HL-60/S4 treated with phorbol 12-myristate 13-acetate at 8.2 ng/mL for 4 days and 3 days (cell line): ENCODE data around the gene SLC25A21.

ENCODE experiments used
- in situ Hi-C: fragments of 300-500 bp; cut with MboI; formaldehyde crosslinking; loops from 2 replicates; pipeline ENCODE4 v1.15.0; 2022; ENCODE audit warnings: low sequenced_read_pairs

Gene SLC25A21

DNA sequence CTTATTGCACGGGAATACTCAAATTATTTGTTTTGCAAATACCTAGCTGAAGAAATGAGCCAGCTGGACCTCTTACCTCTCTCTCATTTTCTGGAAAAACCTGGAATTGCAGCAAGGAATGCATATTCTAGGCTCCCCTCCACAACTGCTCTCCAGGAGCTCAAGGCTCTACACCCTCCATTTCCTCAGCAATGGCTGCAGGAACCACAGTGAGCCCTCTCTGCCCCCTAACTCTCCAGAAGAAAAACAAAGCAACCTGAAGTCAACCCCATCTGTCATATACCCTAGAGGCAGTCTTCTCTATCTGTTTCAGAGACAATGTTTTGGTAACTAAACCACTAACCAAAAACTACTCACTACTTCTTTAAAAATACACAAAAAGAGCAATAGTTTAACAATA, 221.6 kb downstream of the SLC25A21 start:
- in situ Hi-C loops = no loop called here

DNA sequence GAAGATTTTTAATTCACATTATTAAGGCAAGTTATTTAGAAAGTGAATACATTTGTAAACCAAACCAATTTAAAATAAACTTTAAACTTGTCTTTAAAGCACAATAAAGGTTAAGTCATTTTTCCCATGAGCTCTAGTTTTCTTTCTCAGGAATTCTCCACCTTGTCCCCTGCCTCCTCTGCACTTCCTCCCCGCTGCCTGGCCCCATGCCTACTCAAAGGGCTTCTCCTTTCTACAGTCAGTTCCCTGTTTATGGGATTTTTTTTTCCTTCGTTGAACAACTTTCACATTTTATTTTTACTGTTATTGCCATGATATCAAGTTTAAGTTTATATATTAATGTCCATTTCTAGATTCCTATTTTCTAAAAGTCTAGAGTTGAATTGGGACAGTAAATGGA, 223.0 kb downstream of the SLC25A21 start:
- in situ Hi-C loops = no loop called here

DNA sequence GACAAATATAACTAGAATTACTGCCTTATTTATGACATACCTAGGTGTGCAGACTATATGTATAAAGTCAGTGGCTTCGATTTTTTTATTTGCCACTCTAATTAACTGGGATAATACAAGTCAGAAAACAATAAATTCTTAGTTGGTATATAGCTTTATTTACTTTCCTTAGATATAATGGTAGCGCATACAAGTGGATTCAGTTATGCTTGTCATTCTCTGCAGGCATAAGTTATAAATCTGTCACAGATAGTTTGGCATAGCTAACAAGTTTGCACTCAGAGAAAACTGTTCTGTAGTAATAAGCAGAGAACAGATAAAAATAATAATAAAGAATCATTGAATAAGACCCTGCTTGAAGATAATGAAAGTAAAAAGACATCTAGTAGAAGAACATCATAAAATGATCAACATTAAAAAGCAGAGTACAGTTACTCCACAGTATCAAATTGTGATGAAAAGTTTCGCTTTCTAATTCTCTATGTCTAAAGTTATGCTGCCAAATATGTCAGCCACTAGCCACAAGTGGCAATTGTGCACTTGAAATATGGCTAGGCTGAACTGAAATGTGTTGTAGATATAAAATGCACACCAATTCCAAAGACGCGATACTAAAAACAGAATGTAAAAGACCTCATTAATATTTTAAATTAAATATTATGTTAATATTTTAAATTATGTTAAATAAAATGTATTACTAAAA, 224.1 kb downstream of the SLC25A21 start:
- in situ Hi-C loops = no loop called here

DNA sequence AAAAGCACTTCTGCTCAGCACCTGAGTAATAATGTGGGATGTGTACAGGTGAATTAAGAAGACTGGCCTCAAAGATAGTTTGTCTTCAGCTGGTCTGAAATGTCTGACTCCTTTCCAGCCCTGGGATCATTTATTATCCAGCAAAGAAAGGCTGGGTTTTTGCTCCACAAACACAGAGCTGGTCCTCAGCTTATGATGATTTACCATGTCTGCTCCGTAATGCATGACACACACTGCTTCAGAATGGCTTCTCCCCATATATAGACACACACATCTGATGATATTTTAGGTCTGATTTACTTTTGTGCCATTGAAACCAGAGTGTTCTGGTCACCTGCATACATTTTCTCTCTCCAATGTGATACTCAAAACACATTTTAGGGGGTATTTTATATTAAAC, 225.0 kb downstream of the SLC25A21 start:
- in situ Hi-C loops = no loop called here

DNA sequence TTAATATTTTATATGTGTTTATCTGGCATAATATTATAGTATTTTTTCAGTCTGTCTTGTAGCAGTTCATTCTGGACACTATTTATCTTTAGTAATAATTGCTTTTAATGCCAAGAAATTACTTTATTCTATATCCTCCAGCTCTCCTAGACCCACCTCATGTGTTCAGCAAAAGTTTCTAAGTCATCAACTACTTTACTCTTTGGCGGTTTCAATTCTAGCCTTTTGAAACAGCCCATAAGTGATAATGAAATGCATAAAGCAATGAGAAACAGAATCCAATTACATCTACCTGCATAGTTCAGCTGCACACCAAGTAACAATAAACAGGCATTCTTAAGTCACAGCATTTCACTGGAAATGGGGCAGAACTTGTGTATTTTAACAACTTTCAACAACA, 225.5 kb downstream of the SLC25A21 start:
- in situ Hi-C loops = no loop called here

DNA sequence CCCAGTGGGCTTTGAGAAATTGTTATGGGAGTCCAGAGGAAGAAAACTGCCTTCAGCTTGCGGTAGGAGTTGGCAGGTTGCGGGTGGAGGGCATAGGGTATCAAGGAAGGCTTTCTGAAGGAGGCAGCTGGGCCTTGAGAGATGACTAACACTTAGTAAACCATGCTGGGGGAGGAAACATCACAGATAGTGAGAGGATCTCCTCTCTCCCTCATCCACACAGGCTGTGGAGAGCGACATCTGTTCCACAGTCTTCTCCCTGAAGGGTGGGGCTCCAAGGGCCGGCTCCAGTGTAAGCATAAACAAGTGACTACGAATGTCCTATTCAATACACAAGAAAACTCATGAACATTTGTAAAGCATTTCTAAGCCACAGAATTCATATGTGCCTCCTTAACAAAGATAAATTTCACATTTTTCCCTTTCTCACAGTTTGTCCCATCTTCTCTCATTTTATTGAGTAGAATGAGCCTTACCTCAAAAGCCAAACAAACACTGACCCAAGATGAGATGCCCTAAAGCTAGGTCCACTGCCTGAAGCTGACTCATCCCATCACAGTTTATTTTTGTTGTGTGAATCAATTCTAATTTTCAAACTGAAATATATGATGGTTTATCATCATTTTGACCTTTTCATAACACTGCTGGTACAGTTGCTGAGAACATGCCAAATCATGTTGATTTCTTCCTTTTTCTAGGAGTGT, 227.9 kb downstream of the SLC25A21 start:
- in situ Hi-C loops = no loop called here

DNA sequence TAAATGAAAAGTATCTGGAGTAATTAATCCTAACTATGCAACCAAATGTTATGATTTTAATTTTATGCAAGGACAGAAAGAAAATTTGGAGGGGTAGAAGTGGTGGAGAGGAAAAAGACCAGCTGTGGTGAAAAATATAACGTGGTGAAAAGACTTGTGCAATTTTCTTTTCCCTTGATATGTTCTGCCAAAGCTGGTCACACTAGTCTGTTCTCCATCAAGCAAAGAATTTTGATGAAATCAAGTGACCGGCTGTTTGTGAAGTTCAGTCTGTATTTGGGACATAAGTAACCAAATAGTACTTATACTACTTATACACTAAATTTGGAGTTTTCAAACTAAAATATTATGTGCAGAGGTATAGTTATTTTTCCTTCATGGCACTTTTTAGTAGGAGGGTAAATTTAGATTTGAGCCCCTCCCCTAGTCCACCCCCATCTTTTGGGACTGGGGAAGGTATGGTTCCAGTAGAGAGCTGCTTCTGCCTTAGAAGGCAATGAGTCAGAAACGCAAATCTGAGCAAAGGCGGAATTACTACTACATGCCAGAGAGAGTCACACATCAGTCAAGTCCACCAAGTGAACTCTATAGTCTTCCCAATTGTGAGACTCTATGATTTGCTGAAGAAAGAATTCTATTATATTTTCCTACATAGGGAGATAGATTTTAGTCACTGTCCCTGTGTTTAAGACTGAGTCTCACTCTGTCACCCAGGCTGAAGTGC, 229.7 kb downstream of the SLC25A21 start:
- in situ Hi-C loops = no loop called here

DNA sequence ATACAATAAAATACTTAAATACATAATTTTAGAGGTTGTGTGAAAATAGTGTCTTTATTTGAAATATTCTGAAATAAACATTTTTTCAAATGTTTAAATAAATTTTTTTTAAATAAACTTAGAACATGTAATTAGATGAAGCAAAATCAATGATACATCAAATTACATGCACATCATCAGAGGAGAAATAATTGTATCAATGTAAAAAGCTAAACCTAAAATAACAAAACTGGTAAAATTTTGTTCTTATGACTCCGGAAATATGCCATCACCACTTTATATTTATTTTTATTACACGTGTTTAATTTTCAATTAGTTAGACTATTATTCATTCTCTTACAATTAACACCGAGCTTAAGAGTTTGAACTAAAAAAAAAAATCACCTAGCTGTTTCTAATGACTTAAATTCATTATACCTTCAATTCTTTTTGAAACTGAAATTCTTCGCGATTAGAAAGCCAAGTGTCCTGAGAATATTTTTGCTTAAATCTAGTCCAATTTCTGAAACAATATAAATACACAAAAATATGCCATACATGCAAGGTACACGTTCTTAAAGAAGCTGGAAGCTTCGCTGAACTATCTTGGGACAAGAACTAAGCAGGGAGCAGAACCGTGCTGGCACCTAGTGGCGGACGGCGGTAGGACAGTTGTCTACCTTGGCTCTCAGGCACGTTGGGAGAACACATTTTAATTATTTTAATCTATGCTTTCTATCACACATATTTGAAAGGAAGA, 230.5 kb downstream of the SLC25A21 start:
- in situ Hi-C loops = no loop called here

DNA sequence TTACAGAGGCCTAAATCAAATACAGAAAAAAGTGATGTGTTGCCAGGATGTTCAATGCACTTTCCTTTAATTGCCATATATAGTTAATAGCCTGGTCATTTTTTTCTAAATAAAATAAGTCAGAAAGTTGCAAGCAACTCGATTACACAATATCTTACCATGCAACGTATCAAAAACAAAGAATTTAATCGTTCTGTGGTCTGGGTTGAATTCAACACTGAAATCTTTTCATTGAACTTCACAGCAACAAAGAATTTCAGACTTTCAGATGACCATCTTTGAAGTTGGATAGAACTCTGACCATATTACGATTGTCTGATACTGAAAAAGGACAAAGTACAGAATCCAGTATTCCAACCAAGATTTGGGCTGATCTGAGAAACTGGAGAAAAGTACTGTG, 231.9 kb downstream of the SLC25A21 start:
- in situ Hi-C loops = no loop called here

DNA sequence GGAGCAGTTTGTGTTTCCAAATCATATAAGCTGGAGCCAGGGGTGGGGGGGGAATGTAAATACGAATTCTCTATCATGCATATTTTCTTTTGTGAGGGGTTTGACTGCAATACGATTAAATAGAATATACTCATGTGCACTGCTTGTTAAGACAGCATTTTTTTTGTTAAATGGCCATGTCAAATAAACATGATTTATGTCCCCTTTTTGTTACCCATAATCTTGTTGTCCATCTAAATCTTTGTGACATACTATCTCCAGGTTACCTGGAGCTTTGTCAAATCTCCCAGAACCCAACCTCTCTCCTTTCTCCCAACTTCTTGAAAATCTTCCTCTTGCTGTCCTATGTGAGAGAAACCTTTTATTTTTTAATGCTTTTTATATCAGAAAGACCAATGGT, 233.1 kb downstream of the SLC25A21 start:
- in situ Hi-C loops = no loop called here

DNA sequence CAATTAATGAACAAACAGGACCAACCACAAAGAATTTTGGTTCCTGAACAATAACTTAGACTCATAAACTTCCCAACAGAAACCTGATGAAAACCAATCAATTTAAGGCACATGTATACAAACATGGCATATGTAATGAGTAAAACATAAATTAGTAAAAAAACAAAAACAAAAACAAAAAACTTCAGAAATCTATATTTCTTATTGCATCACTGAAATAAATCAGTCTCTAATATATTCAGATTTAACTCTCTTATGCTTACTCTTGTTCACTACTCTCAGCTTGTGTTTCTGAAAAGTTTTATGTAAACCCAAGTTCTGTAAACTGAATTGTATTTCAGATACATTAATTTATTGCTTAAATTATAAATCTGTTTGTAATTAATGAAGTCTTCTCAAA, 233.7 kb downstream of the SLC25A21 start:
- in situ Hi-C loops = no loop called here

DNA sequence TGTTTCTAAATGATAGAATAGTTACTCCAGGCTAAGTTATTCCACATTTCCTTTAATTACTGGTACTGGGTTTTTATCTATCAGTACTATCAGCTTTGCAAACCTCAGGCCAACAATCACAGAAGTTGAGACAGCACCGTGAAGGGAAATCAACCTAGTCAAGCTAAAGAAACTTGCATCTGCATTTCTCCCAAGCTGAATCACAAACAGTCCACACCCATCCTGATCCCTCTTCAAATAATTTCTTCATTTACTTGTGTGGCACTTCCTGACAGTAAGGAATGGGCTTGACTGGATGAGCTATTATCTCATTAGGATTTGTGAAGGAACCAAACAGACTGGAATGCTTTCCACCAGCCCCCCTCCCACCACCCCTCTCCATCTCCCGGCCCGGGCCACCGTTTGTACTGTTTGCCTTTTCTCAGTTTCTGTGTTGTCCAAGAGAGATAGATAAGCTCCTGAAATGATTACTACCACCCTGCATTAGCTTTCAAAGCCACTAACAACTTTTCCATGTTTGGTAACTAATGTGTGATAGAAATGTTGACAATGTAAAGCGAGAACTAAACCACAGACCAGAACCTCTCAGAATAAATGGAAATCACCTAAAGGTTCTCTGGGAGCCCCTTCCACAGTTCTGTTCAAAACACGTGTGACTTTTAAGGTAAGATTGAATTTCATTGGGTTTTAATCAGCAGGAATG, 236.3 kb downstream of the SLC25A21 start:
- in situ Hi-C loops = no loop called here

DNA sequence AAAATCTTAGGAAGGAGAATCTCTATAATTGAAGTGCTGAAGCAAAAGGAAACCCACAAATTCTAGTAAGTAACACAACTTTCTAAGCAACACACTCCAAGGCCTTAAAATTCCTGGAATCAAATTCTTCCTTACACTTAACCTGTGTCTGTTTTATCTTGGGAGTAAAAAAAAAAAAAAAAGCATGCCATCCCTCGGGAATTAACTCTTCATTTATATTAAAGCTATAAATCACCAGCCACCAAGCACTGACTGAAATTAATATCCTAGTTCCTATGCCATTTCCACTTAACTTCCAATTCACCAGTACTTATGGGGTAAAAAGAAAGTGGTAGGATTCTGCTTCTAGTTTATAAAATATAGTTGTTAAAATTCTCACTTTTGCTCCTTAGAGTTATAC, 238.1 kb downstream of the SLC25A21 start:
- in situ Hi-C loops = no loop called here

DNA sequence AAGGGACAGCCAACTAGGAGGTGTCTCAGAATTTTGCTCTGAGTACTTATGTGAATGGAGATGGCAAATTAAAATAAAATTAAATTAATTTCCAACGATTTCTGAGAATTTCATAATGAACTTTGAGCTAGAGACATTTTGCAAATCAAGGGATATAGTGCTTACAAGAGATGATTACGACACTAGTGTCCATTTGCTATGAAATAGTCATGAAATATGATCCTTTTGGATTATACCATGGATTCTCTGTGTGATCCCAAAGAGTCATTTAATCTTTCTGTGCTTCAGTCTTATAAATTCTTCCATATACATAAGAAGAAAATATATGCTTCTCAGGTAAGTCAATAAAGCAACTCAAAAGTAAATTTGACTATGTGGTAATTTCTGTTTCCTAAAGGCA, 240.6 kb downstream of the SLC25A21 start:
- in situ Hi-C loops = no loop called here

DNA sequence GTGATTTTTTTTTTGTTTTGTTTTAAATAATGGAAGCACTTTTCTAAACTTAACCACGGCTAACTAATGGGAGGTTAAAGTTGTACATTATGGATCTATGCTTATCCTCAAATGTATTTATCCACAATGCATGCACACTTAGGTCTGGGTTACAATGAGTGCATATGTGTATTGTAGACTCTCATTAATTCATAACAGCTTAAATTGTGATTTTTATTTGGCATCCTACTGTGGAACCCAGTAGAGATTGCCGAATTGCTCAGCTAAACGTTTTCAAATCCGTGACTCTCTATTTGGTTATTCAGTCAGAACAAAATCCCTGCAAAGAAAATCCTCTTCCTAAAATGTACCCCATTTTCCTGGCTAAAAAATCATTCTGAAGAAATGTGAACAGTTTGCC, 244.0 kb downstream of the SLC25A21 start:
- in situ Hi-C loops = no loop called here

DNA sequence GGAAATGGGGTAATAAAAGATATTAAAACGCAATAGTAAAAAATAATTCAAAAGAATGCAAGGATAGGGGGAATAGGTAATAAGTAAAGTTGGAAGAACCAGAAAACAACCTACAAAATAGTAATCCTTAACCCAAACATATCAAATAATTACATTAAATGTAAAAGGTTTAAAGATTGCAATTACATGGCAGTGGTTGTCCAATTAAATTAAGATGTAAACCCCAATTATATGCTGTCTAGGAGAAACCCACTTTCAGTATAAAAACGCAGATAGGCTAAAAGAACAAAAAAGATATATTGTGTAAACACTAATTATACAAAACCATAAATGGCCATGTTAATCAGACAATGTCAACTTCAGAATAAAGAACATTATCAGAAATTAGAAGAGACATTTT, 247.3 kb downstream of the SLC25A21 start:
- in situ Hi-C loops = no loop called here

DNA sequence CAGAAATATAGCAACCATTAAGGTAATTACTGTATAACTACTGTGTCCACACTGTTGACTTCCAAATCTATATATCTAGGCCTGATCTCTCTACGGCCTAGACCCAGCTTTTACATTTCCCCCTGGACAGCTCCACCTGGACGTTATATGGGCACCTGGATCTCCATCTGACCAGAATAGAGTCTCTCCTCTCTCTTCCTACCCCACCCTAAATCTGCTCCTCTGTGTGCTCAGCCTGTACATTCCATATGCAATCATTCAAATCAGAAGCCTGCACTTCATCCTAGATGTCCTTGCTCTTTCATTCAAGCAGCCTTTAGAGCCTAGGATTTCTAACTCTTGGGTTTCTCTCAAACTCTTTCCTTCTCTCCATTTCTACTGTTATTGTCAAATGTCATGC, 255.7 kb downstream of the SLC25A21 start:
- in situ Hi-C loops = no loop called here

DNA sequence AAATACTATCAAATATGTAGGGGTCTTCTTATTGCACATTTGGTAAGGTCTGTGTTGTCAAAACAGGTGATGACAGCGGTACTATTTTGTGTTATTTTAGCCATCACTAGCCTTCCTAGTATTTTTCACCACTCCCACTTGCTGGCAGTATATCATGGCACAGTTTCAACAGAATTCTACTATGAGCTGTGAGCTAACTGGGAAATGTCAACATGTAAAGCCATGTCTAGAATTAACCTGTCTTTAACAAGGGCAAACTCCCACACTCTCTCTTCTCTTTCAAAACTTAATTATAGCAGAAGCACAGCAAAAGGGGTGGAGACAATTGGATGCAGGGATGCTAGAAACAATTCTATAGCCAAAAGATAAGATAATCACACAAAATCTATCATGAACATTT, 257.3 kb downstream of the SLC25A21 start:
- in situ Hi-C loops = no loop called here

DNA sequence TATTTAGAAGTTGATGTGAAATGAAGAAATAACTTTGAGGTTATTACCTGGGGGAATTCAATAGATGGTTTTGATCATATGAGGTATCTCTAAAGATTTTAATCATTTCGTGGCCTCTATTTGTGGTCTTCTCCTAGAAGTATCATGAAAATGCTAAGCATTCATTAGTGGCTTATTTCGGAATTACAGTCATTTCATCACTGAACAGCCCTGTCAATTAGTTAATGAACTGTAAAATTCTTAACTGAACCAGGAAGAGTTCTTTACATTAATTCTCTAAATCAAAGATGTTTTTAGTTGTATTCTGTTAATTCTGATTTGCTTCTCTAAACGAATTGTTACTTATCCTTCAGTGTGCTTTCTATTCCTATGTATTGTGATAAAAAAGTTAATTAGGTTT, 261.8 kb downstream of the SLC25A21 start:
- in situ Hi-C loops = no loop called here

DNA sequence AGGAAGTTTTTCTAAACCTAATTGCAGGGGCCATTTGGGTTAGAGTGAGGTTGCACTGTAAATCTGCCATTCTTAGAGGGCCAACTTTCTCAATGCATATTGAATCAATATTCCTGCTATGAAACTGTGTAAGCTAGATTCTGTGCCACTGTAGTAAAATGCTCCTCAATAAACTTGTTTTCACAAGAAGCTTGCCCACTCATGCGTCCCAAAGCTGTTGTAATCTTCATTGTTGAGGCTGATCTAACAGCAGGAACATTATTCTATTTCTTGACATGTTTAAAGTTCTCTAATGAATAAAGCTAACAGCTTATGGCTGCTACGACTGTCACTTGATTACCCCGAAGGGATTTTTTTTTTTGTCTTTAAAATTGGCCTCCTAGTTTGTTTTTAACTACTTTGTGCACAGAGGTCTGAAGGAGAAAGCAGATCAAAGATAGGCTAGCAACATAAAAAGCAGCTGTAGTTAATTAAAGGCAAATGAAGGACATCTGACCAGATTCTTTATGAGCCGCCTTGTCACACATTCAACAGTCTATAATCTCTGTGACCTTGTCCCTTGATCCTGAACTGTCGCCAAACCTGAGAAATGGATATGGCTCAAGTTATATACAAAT, 267.0 kb downstream of the SLC25A21 start:
- in situ Hi-C loops = no loop called here
